ENCODE measurements around the gene SYT7.

DNA sequence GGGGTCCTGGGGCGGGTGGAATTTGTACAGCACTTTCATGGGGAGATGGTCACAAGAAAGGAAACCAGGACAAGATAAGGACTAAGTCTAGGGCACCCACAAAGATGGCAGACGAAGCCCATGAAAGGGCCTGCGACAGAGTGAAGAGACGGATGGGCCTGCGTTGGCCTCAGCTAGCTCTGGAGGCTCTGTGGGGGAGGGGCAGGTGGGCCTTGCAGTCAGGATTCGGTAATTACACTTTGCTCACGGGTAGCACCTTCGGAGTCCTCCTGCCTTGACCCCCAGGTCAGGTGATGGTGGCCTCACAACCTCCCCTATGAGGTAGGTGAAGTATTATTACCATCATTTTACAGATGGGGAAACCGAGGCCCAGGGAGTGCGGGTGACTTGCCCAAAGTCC is 65.2 kb downstream of the SYT7 start:
- no peak for TF ChIP-seq EZH2phosphoT487 (IDR thresholded peaks at IDR 0.05; ENCODE audit: insufficient read depth, low read depth)
- TF ChIP-seq EZH2 (IDR thresholded peaks at IDR 0.05; ENCODE audit: insufficient read depth, poor library complexity, severe bottlenecking) = no peak
